Stromal cell of bone marrow (primary cell): ENCODE data around the gene FAIM2.
"Not testable (repeated sequence)": the region's sequence is repeated elsewhere in the genome, so short reads cannot be mapped to it uniquely, and the experiment has no call there.

Experiments
- DNase-seq: peaks from one replicate; pipeline ENCODE4 v3.0.0-alpha.2; 2012; ENCODE audit warnings: low read depth

Gene FAIM2

DNA sequence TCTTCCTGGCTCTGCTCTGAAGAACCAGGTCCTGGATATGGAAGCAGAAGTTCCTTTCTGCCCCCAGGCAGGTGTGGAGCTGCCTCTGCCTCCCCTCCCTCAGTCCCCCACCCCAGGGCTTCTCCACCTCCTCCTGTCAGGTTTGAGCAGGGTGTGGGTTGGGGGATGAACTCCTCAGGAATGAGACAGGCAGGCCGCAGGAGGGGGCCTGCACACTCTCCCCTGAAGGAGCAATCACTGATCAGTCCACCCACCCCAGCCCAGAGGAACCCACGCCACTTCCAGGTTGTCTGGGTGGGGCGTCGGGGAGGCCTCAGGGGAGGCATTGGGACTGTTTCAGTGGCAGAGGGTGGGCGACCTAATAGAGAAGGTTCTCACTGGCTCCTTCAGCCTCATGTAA, 26.6 kb downstream of the FAIM2 start:
- DNase-seq: no peak

DNA sequence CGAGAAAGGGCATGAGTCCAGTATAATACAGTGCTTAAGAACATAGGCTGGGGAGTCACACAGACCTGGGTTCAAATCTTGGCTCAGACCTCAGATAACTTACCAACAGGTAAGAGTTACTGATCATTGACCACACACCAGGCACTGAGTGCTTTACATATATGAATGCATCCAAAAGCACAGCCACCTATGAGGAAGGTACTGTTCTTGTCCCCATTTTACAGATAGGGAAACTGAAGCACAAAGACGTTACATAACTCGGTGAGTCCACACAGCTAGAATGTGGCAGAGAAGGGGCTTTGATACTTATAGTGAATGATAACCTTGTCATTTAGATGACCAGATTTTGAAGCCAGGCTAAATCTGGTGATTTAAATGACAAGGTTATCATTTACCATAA, 27.6 kb downstream of the FAIM2 start:
- no peak for DNase-seq

DNA sequence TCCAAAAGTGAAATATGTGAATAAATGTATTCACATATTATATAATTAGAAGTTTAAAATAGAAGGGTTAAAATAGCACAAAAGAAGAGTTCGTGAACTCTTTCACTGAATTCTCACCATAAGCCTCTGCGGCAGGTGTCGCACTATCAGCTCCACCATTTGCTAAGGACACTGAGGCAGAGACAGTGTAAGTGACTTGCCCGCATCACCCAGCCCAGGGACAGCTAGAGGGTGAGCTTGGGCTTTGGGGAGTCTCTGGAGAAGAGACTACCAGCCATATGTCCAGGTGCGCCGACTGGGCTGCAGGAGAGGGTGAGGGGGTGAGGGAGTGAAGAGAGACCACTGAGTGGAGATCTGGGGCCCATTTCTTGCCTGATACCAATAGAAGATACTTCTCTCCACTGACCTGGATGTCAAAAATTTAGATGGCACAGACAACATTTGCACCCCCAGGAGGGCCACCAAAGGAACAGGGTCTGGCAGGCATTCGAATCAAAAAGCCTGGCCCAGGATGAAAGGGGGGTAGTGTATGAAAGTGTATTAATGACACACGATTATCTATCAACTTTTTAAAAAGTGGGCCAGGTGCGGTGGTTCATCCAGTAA, 28.5 kb downstream of the FAIM2 start:
- no peak for DNase-seq

- no peak for DNase-seq
Observed at GRCh38 chr12:49874142-49874897, 29.4 kb downstream of the FAIM2 start.

GRCh38 chr12:49873361-49873934, 30.3 kb downstream of the FAIM2 start:
- DNase-seq: peak; percentile 79

DNA sequence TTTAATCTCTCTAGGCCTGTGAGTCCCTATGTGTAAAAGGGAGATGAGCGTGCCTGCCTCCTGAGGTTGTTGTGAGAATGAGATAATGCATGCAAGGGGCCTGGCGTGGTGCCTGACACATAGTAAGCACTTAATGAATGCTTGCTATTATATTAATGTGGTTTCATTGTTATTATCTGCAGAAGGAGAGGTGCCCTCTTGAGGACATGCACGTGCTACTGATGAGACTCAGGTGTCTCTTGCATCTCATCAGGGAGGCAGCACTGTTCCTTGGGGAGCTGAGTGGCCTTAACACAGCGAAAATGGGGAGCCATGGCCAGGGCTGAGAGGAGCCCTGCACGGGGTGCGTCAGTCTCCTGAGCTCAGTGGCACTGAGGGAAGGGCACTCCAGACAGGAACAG, 30.9 kb downstream of the FAIM2 start:
- no peak for DNase-seq

DNA sequence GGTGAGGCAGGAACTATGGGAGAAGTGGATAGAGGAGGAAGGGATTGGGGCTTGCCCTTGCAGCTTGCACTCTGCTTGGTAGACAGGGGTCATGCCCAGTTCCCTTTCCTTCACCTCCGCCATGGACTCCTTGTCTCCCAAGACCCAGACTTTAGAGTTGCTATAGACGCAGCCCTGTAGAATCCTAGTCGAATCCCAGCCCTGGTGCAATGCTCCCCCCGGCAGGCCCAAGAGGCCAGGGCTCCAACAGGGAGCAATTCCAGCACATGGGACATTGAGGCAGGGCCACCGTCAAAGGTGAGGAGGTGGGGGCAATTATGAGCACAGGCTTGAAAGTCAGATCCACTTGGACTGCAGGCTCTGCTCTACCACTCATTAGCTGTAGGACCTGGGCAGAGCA, 31.3 kb downstream of the FAIM2 start:
- DNase-seq: no peak

- not testable (repeated sequence) for DNase-seq
Observed at GRCh38 chr12:49871811-49872251, 31.9 kb downstream of the FAIM2 start.

DNA sequence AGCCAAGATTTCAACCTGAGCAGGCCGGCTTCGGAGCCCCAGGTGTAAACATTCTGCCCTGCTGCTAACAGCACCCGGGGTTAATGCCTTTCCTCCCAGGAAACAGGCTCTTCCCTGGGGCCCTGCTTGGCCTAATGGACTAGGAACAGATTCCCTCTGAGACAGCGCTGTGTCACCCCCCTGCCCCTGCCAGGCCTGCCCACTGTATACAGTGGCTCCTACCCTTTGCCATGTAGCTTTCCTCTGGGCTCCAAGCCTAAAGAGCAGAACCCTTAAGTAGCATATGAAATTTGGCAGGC, 32.5 kb downstream of the FAIM2 start:
- no peak for DNase-seq

GRCh38 chr12:49870501-49871262, 33.0 kb downstream of the FAIM2 start:
- DNase-seq: no peak

- DNase-seq: no peak
Observed at GRCh38 chr12:49869816-49870500, 33.7 kb downstream of the FAIM2 start.

DNA sequence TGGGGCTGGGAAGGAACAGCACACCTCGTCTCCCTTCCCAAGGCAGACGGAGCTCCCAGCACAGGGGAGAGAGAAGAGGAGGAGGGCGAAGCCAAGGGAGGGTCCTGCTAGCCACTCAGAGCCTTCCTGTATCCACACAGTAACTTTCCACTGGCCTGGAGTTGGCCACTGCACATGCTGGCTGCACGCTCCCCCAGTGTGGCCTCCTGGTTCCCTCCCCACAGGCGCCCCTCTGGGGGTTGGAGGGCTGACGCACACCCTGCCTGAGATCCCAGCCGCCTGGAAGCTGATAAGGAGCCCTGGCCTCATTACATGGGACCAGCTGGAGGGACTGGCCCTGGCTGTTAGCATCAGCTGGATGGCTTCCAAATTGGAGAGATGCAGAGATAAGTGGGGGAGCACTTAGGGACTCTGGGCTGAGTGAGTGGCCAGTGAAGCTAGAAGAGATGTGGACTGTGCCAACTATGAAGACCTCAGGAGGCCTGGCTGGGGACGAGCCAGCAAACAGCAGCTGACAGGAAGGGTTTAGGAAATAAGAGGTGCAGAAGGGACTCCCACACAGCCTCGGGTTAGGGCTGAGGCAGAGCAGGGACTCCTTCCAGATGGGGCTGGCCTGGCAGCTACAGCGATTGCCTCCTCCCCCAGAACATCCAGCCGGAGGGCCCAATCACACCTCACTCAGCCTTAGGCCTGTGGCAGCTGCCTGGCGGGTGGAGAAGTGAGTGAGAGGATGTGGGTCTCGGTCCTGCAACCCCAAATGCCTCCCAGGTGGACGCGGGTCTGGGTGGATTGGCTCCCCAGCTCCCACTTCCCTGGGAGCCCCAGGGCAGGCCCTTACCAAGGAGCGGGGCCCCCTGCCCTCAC, 34.5 kb downstream of the FAIM2 start:
- peak; percentile 79 for DNase-seq

GRCh38 chr12:49868449-49868848, 35.3 kb downstream of the FAIM2 start:
- no peak for DNase-seq

- no peak for DNase-seq
Observed at GRCh38 chr12:49867570-49868341, 35.9 kb downstream of the FAIM2 start.

- peak; percentile 34 for DNase-seq
Observed at GRCh38 chr12:49866859-49867569, 36.7 kb downstream of the FAIM2 start.

DNA sequence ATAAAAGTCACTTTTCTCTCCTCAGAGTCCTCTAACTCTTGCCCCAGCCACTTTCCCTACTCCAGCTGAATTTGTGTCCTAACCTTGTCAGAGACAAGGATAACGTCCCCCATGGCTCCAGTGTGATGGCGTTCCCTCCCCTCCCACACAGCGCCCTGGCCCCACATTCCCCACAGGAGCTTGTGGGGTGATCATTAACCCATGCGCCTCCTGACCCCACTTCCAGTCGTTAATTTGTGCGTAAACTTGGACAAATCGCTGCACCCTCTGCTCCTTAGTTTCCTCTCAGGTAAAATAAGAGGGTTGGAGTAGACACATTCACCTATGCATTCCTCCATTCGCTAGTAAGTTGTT, 37.9 kb downstream of the FAIM2 start:
- no peak for DNase-seq

DNA sequence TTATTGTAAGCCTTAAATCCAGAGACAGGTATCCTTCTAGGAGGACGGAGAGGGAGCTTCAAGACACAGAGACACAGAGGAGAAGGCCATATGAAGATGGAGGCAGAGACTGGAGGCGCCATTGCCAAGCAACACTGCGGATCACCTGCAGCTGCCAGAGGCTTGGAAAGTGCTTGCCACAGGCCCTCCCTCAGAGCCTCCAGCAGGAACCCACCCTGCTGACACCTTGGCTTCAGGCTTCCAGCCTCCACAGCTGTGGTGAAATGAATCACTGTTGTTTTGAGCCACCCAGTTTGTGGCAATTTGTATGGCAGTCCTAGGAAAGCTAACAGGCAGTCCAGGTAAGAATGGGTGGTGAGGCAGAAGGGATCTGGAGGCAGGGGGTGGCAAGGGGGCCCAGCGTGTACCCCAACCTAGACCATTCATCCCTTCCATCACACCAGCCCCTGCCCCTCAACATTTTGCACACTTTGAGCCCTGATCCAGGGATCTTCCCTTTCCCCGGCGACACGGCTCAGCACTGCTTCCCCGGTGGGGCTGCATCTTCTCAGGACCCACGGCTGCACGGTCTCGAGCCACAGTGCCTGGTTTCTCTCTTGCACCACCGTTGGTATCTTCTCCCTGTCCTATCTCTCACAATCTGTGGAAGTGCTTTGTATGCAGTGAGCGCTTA, 38.5 kb downstream of the FAIM2 start:
- DNase-seq: no peak

GRCh38 chr12:49864798-49865090, 39.0 kb downstream of the FAIM2 start:
- DNase-seq: no peak

- DNase-seq: no peak
Observed at GRCh38 chr12:49863946-49864797, 39.5 kb downstream of the FAIM2 start.
